HUDEP-2 (cell line): ENCODE measurements around the gene DOCK10.

Source experiments
- DNase-seq, 76 experiments: peaks; one replicate each; lab custom pipeline; 2025; ENCODE audit not compliant: unreplicated experiment in 76 of 76; lab: John Stamatoyannopoulos, UW

The DOCK10 gene

GRCh38 chr2:225013425-225014365 is 28.6 kb downstream of the DOCK10 start:
- DNase-seq, result peak in 1 of 76 experiments; percentile 0

- DNase-seq, result no peak
Measured at GRCh38 chr2:225011585-225011984, 30.7 kb downstream of the DOCK10 start.

GRCh38 chr2:225010804-225011203 is 31.5 kb downstream of the DOCK10 start:
- DNase-seq, result peak in 16 of 76 experiments; percentile 3 to 67 (median 26)

GRCh38 chr2:225009768-225010167 is 32.5 kb downstream of the DOCK10 start:
- DNase-seq, result no peak

GRCh38 chr2:225008935-225009334 is 33.3 kb downstream of the DOCK10 start:
- peak in 1 of 76 experiments; percentile 11 for DNase-seq

- no peak for DNase-seq
Measured at GRCh38 chr2:225008179-225008856, 34.0 kb downstream of the DOCK10 start.

- DNase-seq, result no peak
Measured at GRCh38 chr2:225006730-225007129, 35.5 kb downstream of the DOCK10 start.

- DNase-seq, result no peak
Measured at GRCh38 chr2:225004597-225004996, 37.7 kb downstream of the DOCK10 start.

- DNase-seq, result no peak
Measured at GRCh38 chr2:225002656-225003045, 39.6 kb downstream of the DOCK10 start.

GRCh38 chr2:225002039-225002655 is 40.1 kb downstream of the DOCK10 start:
- DNase-seq, result peak in 34 of 76 experiments; percentile 1 to 51 (median 11)

GRCh38 chr2:224999754-225000153 is 42.5 kb downstream of the DOCK10 start:
- DNase-seq, result no peak

GRCh38 chr2:224999321-224999720 is 42.9 kb downstream of the DOCK10 start:
- no peak for DNase-seq

- DNase-seq, result no peak
Measured at GRCh38 chr2:224997802-224998201, 44.5 kb downstream of the DOCK10 start.

GRCh38 chr2:224995419-224995818 is 46.8 kb downstream of the DOCK10 start:
- no peak for DNase-seq

- no peak for DNase-seq
Measured at GRCh38 chr2:224994242-224994823, 47.9 kb downstream of the DOCK10 start.

- no peak for DNase-seq
Measured at GRCh38 chr2:224990710-224991109, 51.6 kb downstream of the DOCK10 start.

- DNase-seq, result no peak
Measured at GRCh38 chr2:224987733-224988132, 54.5 kb downstream of the DOCK10 start.

- DNase-seq, result no peak
Measured at GRCh38 chr2:224986477-224986876, 55.8 kb downstream of the DOCK10 start.

- no peak for DNase-seq
Measured at GRCh38 chr2:224984637-224985036, 57.6 kb downstream of the DOCK10 start.

GRCh38 chr2:224983712-224984554 is 58.3 kb downstream of the DOCK10 start:
- no peak for DNase-seq
